Kidney epithelial cell (primary cell): ENCODE measurements around the gene FILIP1L. TPM values are rescaled to one million over a fixed set of nuclear protein-coding genes. Genes with fewer than 3 reads are reported as not detected.

Experiments used
- DNase-seq: peaks from one replicate; pipeline ENCODE4 v3.0.0-alpha.2; 2010; ENCODE audit warnings: low read depth
- H3K27me3 ChIP-seq: 2 replicates; pipeline ENCODE4 v1.6.0; 2011; ENCODE audit warnings: low read length; ENCODE audit not compliant: control insufficient read depth, insufficient read depth
- H3K36me3 ChIP-seq: 2 replicates; pipeline ENCODE4 v1.5.1; 2011; ENCODE audit warnings: low read length; ENCODE audit not compliant: control insufficient read depth, insufficient read depth
- H3K4me3 ChIP-seq: 2 replicates; pipeline ENCODE4 v1.5.1; 2011; ENCODE audit warnings: low read depth, mild to moderate bottlenecking, control low read depth, low read length
- total RNA-seq: library from RNA; depleted of rRNA; stranded (reverse); fragments of >200 nt; gene quantifications from 2 replicates; pipeline ENCODE4 v1.2.3, GENCODE V29; 2015
- TF ChIP-seq, protein P1 (sequence below): IDR thresholded peaks from 2 replicates; pipeline ENCODE4 v1.5.1; 2011; ENCODE audit warnings: mild to moderate bottlenecking, moderate library complexity, low read length, control low read depth, inconsistent platforms; ENCODE audit not compliant: insufficient read depth, poor library complexity, severe bottlenecking

The FILIP1L gene
- total RNA-seq, 1 donor from 2014 or later: 15.6 TPM

DNA sequence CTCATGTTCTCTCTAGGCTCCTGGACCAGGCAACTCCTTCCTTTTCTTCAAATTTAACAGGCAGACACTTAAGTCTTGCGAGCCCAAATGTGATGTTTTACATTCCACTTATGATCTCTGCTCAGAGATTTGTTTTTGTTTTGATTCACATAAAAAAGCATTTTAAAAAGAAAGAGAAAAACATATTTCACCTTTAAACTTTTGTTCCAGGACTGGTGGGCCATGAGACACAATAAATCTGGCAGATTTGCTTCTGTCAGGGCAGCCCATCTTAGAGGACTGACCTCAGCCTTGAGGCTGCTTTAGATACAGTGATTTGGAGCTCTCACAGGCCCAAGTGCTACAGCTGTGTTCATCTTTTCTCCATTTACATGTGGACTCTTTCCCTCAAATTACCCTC lies 244.7 kb downstream of the FILIP1L start:
- Histone ChIP-seq H3K36me3 (no peaks in the 10 kb centered on the region), H3K27me3 (no peaks in the 10 kb centered on the region), H3K4me3 (no peak overlapping the region)
- TF ChIP-seq, protein P1, sequence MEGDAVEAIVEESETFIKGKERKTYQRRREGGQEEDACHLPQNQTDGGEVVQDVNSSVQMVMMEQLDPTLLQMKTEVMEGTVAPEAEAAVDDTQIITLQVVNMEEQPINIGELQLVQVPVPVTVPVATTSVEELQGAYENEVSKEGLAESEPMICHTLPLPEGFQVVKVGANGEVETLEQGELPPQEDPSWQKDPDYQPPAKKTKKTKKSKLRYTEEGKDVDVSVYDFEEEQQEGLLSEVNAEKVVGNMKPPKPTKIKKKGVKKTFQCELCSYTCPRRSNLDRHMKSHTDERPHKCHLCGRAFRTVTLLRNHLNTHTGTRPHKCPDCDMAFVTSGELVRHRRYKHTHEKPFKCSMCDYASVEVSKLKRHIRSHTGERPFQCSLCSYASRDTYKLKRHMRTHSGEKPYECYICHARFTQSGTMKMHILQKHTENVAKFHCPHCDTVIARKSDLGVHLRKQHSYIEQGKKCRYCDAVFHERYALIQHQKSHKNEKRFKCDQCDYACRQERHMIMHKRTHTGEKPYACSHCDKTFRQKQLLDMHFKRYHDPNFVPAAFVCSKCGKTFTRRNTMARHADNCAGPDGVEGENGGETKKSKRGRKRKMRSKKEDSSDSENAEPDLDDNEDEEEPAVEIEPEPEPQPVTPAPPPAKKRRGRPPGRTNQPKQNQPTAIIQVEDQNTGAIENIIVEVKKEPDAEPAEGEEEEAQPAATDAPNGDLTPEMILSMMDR: no peak
- no peak for DNase-seq

DNA sequence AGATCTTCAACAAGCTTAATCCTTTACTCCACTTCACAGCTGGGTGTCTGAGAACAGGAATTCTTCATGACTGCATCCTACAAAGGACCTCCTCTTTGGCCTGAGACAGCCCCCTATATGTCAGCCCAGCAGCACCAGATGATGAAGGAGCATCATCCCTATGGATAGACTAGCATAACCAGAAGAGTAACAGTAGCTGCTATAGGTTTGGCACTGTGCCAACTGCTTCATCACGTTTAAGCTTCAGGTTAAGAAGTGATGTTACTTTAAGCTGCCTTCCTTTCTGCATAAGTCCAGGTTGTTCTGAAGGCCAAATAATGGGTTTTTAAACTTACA lies 246.0 kb downstream of the FILIP1L start:
- TF ChIP-seq, protein P1: no peak
- H3K4me3 ChIP-seq: no peak overlapping the region
- H3K36me3 ChIP-seq: no peaks in the 10 kb centered on the region
- DNase-seq: no peak
- no peaks in the 10 kb centered on the region for H3K27me3 ChIP-seq

DNA sequence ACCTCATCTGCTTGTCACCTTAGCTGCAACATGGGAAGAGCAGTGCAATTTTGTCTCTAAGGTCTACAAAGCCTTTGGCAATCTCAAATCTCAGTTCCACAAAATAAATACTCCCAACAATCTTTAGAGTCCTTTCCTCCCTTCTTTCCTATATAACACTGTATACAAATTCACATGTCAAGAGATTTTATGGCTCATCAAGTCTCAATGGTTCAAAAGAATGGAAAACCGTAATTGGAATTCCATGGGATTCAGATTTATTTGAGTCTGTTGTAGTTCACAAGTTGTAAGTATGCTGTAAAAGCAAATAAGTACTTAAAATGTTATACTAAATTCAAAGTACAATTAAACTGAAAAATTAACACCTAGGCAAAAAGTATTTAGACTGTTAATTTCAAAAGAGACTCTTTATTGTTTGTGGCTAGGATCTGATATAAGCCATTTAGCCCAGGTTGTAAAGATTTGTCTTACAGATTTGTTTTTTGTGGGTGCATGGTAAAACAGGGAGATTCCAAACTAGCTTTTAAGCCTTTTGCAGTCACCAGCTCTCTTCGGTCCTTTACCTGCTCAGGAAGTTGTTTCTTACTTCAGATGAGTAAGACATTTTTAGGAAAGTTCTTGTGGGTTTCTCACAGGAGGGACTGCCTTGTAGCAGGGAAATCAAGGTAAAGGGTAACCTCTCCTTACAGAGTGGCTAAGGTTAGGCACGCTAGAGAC lies 246.5 kb downstream of the FILIP1L start:
- TF ChIP-seq, protein P1: no peak
- Histone ChIP-seq H3K27me3 (no peaks in the 10 kb centered on the region), H3K36me3 (peaks cover 2% of the 10 kb centered on the region), H3K4me3 (no peak overlapping the region)
- no peak for DNase-seq

DNA sequence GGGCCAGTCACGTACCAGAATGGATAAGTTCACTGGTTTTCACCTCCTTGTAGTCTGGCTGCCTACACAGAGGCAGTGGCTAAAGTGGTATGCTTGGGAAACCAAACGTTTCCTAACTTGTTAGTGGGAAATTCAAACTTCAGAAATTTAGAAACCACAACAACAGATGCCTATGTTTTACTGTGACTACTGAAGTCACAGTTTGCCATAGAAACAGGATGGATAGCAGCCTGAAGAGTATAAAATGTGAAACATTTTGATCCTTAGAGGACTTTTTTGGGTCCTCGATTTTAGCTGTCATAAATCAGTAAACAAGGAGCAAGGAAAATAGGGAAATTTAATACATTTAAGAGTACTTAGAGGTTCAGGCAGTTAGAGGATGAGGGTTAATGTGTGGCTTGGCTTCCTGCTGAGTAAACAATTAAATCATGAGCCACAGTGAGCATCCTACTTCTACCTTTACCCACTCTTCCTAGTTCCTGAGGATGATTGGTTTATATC lies 248.0 kb downstream of the FILIP1L start:
- H3K27me3 ChIP-seq: no peaks in the 10 kb centered on the region
- DNase-seq: no peak
- no peak overlapping the region for H3K4me3 ChIP-seq
- TF ChIP-seq, protein P1: no peak
- H3K36me3 ChIP-seq: peaks cover 5% of the 10 kb centered on the region

DNA sequence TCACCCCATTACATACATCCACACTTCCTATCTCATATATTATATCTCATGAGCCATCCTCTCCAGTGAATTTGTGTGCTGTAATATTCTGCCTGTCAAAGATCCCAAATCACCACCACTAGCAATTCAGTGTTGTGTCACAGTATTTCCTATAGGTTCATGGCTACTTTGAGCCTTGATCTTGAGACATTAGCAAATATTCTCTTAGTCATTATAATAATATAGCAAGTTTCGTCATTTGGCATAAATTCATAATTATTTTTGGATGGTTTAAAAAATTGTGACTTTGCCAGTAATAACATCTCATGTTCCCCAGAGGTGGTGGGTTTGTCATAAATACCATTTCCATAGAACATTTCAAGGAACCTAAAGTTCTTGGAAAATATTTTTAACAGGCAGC lies 249.0 kb downstream of the FILIP1L start:
- no peaks in the 10 kb centered on the region for H3K27me3 ChIP-seq
- no peak for DNase-seq
- TF ChIP-seq, protein P1: no peak
- H3K36me3 ChIP-seq: peaks cover 6% of the 10 kb centered on the region
- H3K4me3 ChIP-seq: no peak overlapping the region

DNA sequence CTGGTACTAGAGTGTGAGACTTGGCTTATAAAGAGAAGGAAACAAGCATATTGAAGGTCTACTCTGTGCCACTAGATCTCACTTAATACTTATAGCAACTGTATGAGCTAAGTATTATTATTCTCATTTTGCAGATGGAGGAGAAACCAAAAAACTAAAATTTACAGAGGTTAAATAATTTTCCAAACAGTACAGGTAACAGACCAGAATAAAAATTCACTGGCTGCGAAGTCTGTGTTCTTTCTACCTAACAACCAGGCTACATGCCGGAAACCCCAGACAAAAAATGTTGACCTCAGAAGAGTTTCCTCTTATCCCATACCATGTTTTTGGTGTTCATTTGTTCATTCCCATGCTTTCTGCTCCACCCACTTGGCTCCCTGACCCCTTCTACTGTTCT lies 250.0 kb downstream of the FILIP1L start:
- no peaks in the 10 kb centered on the region for H3K27me3 ChIP-seq
- peaks cover 6% of the 10 kb centered on the region for H3K36me3 ChIP-seq
- H3K4me3 ChIP-seq: no peak overlapping the region
- TF ChIP-seq, protein P1: no peak
- no peak for DNase-seq
